Small intestine (tissue), 7 donors: ENCODE results near the gene XYLT1. TPM values are rescaled to one million over a fixed set of nuclear protein-coding genes. Genes with fewer than 3 reads are reported as not detected.

Experiments used
- DNase-seq, 2 donors: peaks; one replicate each; pipeline versions ENCODE4 v3.0.0 to v3.0.0-alpha.2; 2013
- FAIRE-seq: peaks from 2 replicates; lab custom pipeline; 2012; peaks lifted over from hg19 to GRCh38; lab: Jason Lieb, UNC
- H3K27ac ChIP-seq, 3 donors: one replicate each; pipeline ENCODE4 v1.5.1; 2013; ENCODE audit warnings: low read length in 2 of 3, mild to moderate bottlenecking in 2 of 3, control low read depth in 1 of 3, inconsistent platforms in 1 of 3, low read depth in 1 of 3, moderate library complexity in 1 of 3
- H3K27me3 ChIP-seq, 3 donors: one replicate each; pipeline ENCODE4 v1.6.1; 2013; ENCODE audit warnings: low read length in 3 of 3, inconsistent platforms in 1 of 3; ENCODE audit not compliant: control insufficient read depth in 3 of 3, insufficient read depth in 3 of 3
- H3K36me3 ChIP-seq, 3 donors: one replicate each; pipeline ENCODE4 v1.6.1; 2013; ENCODE audit warnings: low read length in 3 of 3, inconsistent platforms in 1 of 3, low read depth in 1 of 3, mild to moderate bottlenecking in 1 of 3, moderate library complexity in 1 of 3; ENCODE audit not compliant: control insufficient read depth in 3 of 3, insufficient read depth in 2 of 3
- H3K4me1 ChIP-seq, 3 donors: one replicate each; pipeline ENCODE4 v1.6.1; 2013; ENCODE audit warnings: low read length in 2 of 3, inconsistent platforms in 1 of 3, low read depth in 1 of 3, mild to moderate bottlenecking in 1 of 3, moderate library complexity in 1 of 3; ENCODE audit not compliant: control insufficient read depth in 3 of 3, insufficient read depth in 2 of 3
- H3K4me3 ChIP-seq, 3 donors: one replicate each; pipeline ENCODE4 v1.5.1; 2013; ENCODE audit warnings: low read length in 3 of 3, control low read depth in 1 of 3, inconsistent platforms in 1 of 3, low read depth in 1 of 3, mild to moderate bottlenecking in 1 of 3, moderate library complexity in 1 of 3
- H3K9me3 ChIP-seq, 2 donors: one replicate each; pipeline ENCODE4 v1.6.1; 2013; ENCODE audit warnings: low read depth in 1 of 2, low read length in 1 of 2; ENCODE audit not compliant: control insufficient read depth in 2 of 2, insufficient read depth in 1 of 2
- WGBS, 3 donors: extraction: QIAGEN DNeasy Blood & Tissue Kit; methylation state at CpG; one replicate each; pipeline ENCODE4 v1.1.7; 2013; 5-methylcytosine and 5-hydroxymethylcytosine counted together
- polyA plus RNA-seq, 4 donors: library from polyadenylated mRNA; stranded (reverse) in 3 of 4; unstranded in 1 of 4; fragments of 200-250 nt in 3 of 4; fragments of 120-200 nt in 1 of 4; gene quantifications; one replicate each; pipeline versions ENCODE4 v1.2.1 to v1.2.3, GENCODE V29; 2013
- donor health status: healthy with polysubstance abuse.
- donor health status: control.
- donor health status: control.
- donor health status: Bipolar disorder and iron deficiency.
- donor health status: healthy.

Gene XYLT1
- polyA plus RNA-seq, 4 donors = 1.9 to 11.2 (median 4.1) TPM

DNA sequence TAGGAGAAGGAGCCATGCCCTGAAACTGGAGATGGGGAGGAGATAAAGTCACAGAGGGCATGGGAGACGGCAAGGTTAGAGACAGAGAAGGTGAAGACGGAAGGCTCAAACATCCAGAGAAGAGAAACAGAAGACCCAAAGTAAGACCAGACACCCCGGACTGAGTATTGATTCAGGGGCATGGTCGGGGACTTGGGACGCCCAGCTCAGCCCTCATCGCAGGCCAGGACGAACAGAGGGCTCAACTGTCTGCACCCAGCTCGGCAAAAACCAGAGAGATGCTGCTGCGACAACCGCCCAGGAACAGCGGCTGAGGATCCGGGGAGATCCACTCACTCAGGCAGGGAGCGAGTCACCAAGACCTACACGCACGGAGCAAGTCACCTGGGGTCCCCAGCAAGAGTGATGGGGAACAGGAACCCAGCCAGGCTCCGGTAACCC, 999 bp downstream of the XYLT1 start:
- DNase-seq (peak; percentile 37 to 46), FAIRE-seq (no peak)
- H3K27ac ChIP-seq = peak overlapping the region in 1 of 3 donors; percentile 33
- WGBS, 3 donors = 2% methylated on average over 16 of the region's 16 CpGs
- H3K27me3 ChIP-seq = no peaks in the 10 kb centered on the region
- no peaks in the 10 kb centered on the region for H3K36me3 ChIP-seq
- H3K4me3 ChIP-seq = peak overlapping the region; percentile 69 to 92 (median 70)
- H3K9me3 ChIP-seq = no peaks in the 10 kb centered on the region
- H3K4me1 ChIP-seq = peaks cover 7 to 24% (median 17%) of the 10 kb centered on the region in 3 donors

DNA sequence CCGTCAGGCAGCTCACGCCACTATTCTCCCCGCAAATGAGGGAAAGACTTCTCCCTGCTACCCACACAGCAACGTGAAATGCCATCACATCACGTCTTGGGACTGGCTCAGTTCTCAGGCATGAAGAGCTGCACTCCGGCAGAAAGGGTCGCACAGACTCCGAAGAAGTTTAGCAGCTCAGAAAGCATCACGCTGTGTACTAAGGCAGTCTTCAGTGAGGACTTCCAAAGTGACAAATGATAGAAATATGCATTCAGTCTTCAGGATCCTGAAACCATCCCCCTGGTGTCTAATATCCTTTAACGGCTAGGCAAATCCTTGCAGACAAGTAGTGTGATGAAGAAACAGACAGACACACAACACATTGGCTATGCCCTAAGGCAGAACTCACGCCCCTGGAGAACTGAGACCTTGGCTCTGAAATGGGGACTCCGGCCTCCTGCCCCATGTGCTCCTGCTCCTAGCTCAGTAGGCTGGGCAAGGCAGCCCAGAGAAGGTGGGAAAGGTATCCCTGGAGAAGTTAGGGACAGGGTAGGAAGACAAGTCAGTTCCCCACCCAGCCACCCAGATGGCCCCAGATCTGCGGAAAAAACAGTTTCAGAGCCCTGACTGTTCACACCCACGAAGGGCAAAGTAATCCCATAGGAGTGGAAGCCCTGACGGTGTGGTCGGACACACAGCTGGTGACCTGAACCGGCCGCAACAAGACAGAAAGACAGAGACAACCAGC, 1.6 kb downstream of the XYLT1 start:
- peak; percentile 25 to 44 for DNase-seq
- peaks cover 7 to 24% (median 17%) of the 10 kb centered on the region in 3 donors for H3K4me1 ChIP-seq
- H3K4me3 ChIP-seq = peak overlapping the region; percentile 19 to 92 (median 70)
- 11 to 30% (median 25%) methylated on average over 18 of the region's 18 CpGs for WGBS, 3 donors
- no peak overlapping the region for H3K27ac ChIP-seq
- no peaks in the 10 kb centered on the region for H3K36me3 ChIP-seq
- FAIRE-seq = no peak
- H3K9me3 ChIP-seq = no peaks in the 10 kb centered on the region
- no peaks in the 10 kb centered on the region for H3K27me3 ChIP-seq

DNA sequence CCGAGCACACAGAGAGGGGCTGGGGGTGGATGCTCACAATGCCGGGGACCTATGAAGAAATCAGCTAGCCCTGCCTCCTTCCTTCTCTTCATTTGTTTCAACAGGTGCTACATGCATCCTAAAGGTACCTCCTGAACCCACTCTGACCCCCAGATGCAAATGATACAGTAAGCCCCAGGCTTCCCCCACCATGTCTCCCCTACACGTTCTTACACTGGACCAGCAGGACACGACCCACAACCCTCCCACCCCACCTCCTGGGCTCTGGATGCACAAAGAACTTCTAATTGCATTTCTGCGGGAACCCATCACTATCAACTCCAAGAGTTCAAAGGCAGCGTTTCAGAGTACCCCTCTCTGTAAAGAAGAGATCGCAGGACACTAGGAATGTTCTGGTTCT, 2.1 kb downstream of the XYLT1 start:
- Histone ChIP-seq H3K27me3 (no peaks in the 10 kb centered on the region), H3K27ac (no peak overlapping the region), H3K4me1 (peaks cover 7 to 24% (median 17%) of the 10 kb centered on the region in 3 donors), H3K9me3 (no peaks in the 10 kb centered on the region), H3K4me3 (peak overlapping the region in 2 of 3 donors; percentile 70 to 92), H3K36me3 (no peaks in the 10 kb centered on the region)
- DNase-seq (no peak), FAIRE-seq (no peak)
- WGBS, 3 donors = 15 to 52% (median 43%) methylated on average over 7 of the region's 7 CpGs

DNA sequence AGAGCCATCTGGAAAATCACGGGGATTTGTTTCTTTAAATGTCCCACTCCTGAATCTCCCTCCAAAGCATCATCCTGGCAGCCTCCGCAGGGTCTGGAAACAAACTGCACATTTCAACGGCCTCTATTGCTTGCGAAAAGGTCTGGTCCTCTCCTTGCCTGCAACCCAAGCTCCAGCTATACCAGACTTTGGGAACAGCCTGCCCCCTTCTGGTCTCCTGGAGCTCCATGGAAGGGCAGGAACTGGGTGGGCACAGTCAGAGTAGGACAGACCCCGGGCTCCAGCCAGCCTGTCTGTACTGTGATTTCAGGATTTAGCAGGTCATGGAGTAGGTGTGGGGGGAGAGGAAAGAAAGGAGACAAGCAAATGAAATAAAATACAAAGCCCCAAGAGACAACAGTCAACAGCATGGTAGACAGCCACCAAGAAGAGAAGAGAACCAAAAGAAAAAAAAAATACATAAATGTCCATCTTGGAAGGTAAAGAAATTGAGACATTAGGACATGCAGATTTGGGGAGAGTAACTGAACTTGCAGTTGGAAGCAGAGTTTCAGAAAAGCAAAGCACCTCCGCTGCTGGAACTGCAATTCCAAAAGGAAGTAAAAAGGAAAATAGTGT, 2.7 kb downstream of the XYLT1 start:
- Histone ChIP-seq H3K9me3 (no peaks in the 10 kb centered on the region), H3K27me3 (no peaks in the 10 kb centered on the region), H3K27ac (no peak overlapping the region), H3K4me1 (peaks cover 7 to 24% (median 17%) of the 10 kb centered on the region in 3 donors), H3K4me3 (peak overlapping the region in 2 of 3 donors; percentile 70 to 92), H3K36me3 (no peaks in the 10 kb centered on the region)
- DNase-seq = peak; percentile 71 to 77
- WGBS, 3 donors = 19 to 25% (median 20%) methylated on average over 6 of the region's 6 CpGs
- no peak for FAIRE-seq

DNA sequence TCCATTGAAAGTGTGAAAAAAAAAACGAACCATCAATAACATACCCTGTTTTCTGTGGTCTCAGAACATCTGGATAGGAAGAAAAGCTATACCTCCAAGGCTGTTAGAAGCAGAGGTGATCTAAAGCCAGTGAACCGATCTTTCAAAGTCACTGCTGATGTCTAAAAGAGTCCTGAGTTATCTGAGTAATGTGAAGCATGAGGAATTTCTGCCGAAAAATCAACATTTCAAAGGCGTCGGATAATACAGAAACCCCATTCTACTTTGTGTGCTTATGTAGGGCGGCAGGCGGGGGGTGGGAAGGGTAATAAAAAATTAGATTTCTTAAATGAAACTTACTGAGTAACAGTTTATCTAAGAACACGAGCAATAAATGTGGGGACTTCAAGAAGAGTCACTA, 3.9 kb downstream of the XYLT1 start:
- H3K27me3 ChIP-seq = no peaks in the 10 kb centered on the region
- 23 to 55% (median 49%) methylated on average over 8 of the region's 8 CpGs for WGBS, 3 donors
- no peaks in the 10 kb centered on the region for H3K9me3 ChIP-seq
- H3K4me1 ChIP-seq = peaks cover 7 to 22% (median 17%) of the 10 kb centered on the region in 3 donors
- no peak for FAIRE-seq
- no peak overlapping the region for H3K27ac ChIP-seq
- no peak overlapping the region for H3K4me3 ChIP-seq
- DNase-seq = no peak
- H3K36me3 ChIP-seq = peaks cover 0 to 3% (median 0%) of the 10 kb centered on the region in 3 donors

DNA sequence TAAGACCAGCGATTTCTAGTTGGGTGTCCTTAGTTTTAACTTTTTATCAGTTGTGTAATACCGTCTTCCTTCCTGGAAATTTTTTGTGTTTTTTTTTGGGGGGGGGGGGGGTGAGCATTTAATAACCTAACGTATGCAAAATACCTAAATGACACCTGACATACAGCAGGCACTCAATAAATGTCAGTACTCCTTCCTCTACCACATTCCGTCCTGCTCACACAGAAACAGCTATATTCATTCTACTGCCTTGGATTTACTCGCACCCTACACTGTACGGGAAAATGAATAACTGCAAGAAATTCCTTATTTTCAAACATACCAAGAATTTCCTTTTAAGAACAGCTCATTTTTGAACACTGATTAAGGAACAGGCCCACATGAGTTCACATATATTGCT, 5.3 kb downstream of the XYLT1 start:
- H3K27me3 ChIP-seq = no peaks in the 10 kb centered on the region
- WGBS, 3 donors = 73 to 81% (median 78%) methylated on average over 6 of the region's 6 CpGs
- no peak for FAIRE-seq
- DNase-seq = no peak
- H3K36me3 ChIP-seq = peaks cover 0 to 7% (median 0%) of the 10 kb centered on the region in 3 donors
- H3K4me1 ChIP-seq = peaks cover 3 to 17% (median 12%) of the 10 kb centered on the region in 3 donors
- H3K9me3 ChIP-seq = no peaks in the 10 kb centered on the region
- no peak overlapping the region for H3K4me3 ChIP-seq
- H3K27ac ChIP-seq = no peak overlapping the region

DNA sequence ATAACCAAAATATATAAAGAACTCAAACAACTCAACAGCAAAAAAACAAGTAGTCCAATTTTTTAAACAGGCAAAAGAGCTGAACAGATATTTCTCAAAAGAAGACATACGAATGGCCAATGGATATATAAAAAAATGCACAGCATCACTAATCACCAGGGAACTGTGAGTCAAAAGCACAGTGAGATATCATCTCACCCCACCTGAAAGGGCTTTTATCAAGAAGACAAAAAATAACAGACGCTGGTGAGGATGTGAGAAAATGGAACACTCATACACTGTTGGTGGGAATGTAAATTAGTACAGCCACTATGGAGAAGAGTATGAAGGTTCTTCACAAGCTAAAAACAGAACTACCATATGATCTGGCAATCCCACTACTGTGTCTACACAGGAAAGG, 7.4 kb downstream of the XYLT1 start:
- FAIRE-seq (no peak), DNase-seq (no peak)
- no peaks in the 10 kb centered on the region for H3K27me3 ChIP-seq
- no peaks in the 10 kb centered on the region for H3K9me3 ChIP-seq
- H3K4me1 ChIP-seq = peaks cover 2 to 12% (median 2%) of the 10 kb centered on the region in 3 donors
- H3K27ac ChIP-seq = no peak overlapping the region
- no peak overlapping the region for H3K4me3 ChIP-seq
- H3K36me3 ChIP-seq = peaks cover 0 to 7% (median 0%) of the 10 kb centered on the region in 3 donors
- 79 to 96% (median 88%) methylated on average over 2 of the region's 2 CpGs for WGBS, 3 donors

DNA sequence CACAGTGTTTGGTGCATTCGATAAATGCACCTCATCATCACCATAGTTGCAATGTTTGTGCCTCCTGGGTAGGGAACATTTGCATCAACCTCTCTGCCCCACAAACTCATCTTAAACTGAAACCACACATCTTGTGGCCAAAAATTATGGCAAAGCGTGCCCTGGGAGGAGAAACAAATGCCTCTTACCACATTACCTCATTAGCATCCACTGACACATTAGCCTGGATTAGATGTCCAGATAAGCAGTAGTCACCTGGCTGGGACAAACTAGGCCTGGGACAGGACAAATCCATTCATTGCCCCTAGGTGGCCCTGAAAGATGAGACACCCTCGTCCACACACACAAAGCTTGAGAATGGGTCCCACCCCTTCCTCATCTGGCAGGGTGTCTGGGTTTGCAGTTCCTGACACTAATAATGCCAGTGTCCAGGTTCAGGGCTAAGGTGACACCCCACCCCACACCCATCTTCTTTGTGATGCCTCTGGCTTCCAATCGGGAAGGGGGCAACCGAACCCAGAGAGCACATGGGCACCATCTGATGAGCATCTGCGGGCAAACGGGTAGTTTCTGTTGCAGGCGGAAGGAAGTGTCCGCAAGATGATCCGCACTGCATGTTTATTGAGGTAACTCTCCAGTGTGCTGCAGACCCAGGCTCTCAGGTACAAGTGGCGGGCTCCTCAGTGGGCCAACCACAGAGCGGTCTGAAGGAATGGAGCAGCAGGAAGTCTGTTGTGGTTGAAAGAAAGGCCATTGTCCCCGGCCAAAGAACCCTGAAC, 8.6 kb downstream of the XYLT1 start:
- Histone ChIP-seq H3K4me3 (no peak overlapping the region), H3K4me1 (peaks cover 1 to 5% (median 2%) of the 10 kb centered on the region in 3 donors), H3K27me3 (no peaks in the 10 kb centered on the region), H3K36me3 (peaks cover 0 to 7% (median 0%) of the 10 kb centered on the region in 3 donors), H3K27ac (peak overlapping the region in 1 of 3 donors; percentile 76), H3K9me3 (no peaks in the 10 kb centered on the region)
- FAIRE-seq = no peak
- 75 to 91% (median 83%) methylated on average over 13 of the region's 13 CpGs for WGBS, 3 donors
- no peak for DNase-seq
